ENCODE data around the gene AMBP.

Gene AMBP

GRCh38 chr9:114092336-114092735 is 14.2 kb upstream of the AMBP start:
- no peak overlapping the region for H3K4me3 ChIP-seq (replicated peaks in 1 of 2; ENCODE audit: low read depth in 2 of 2, low read length in 2 of 2)
- no peak for TF ChIP-seq CTCF (IDR thresholded peaks at IDR 0.05; ENCODE audit: low read depth, low read length)
- no peak for DNase-seq (ENCODE audit: low read depth in 2 of 2)

- H3K4me3 ChIP-seq (replicated peaks in 1 of 2; ENCODE audit: low read depth in 2 of 2, low read length in 2 of 2) = no peak overlapping the region
- no peak for DNase-seq (ENCODE audit: low read depth in 2 of 2)
- no peak for TF ChIP-seq CTCF (IDR thresholded peaks at IDR 0.05; ENCODE audit: low read depth, low read length)
Measured at GRCh38 chr9:114091711-114092110, 13.6 kb upstream of the AMBP start.

DNA sequence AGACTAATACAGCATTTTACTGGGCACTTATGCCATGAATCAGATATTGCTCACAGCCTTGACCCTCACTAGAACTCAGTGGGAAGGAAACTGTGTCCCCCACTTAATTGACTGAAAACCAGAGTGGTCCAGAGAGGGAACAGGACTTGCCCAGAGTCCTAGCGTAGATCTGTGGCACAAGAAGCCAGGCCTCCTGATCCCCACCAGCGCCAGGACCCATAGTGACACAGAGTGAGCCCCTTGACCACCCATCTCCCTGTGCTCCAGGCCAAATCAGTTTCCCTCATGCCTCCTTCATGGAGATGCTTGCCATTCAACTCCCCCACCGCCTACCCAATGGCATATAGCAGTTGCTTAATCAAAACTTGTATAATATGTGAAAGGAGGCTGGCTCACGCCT is 12.7 kb upstream of the AMBP start:
- TF ChIP-seq CTCF (IDR thresholded peaks at IDR 0.05; ENCODE audit: low read depth, low read length) = no peak
- DNase-seq (ENCODE audit: low read depth in 2 of 2) = no peak
- no peak overlapping the region for H3K4me3 ChIP-seq (replicated peaks in 1 of 2; ENCODE audit: low read depth in 2 of 2, low read length in 2 of 2)

DNA sequence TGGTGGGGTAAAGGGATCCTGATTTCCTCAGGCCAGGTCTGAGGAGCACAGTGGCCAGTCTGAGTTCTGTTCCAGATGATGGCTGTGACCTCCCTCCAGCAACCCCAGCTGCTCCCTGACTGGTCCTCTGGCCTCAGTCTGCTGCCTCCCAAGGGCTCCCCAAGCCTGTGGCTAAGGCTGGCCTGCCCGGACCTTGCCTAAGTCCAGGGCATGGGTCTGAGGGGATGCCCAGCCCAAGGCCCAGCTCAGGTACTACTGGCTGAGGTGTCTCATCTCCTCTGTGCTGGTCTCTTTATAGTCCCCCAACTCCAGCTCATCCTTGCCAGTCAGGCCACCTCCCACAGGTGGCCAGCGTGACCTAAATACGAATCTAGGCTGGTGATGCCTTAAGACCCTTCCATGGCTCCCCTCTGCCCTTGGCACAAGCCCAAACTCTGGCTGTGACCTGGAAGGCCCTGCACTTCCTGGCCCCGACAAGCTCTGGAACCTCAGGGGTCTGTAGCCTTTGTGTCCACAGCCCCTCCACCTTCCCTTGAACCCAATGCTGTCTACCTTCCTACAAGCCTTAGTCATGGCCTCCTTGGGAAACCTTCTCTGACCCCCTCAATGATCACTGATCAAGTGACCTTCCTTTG is 11.2 kb upstream of the AMBP start:
- no peak for DNase-seq (ENCODE audit: low read depth in 2 of 2)
- no peak overlapping the region for H3K4me3 ChIP-seq (replicated peaks in 1 of 2; ENCODE audit: low read depth in 2 of 2, low read length in 2 of 2)
- TF ChIP-seq CTCF (IDR thresholded peaks at IDR 0.05; ENCODE audit: low read depth, low read length) = no peak

- no peak for TF ChIP-seq CTCF (IDR thresholded peaks at IDR 0.05; ENCODE audit: low read depth, low read length)
- H3K4me3 ChIP-seq (replicated peaks in 1 of 2; ENCODE audit: low read depth in 2 of 2, low read length in 2 of 2) = no peak overlapping the region
- DNase-seq (ENCODE audit: low read depth in 2 of 2) = no peak
Measured at GRCh38 chr9:114088571-114089170, 10.6 kb upstream of the AMBP start.

- DNase-seq (ENCODE audit: low read depth in 2 of 2) = no peak
- no peak overlapping the region for H3K4me3 ChIP-seq (replicated peaks in 1 of 2; ENCODE audit: low read depth in 2 of 2, low read length in 2 of 2)
- TF ChIP-seq CTCF (IDR thresholded peaks at IDR 0.05; ENCODE audit: low read depth, low read length) = no peak
Measured at GRCh38 chr9:114087721-114088120, 9.6 kb upstream of the AMBP start.

- no peak for TF ChIP-seq CTCF (IDR thresholded peaks at IDR 0.05; ENCODE audit: low read depth, low read length)
- DNase-seq (ENCODE audit: low read depth in 2 of 2) = no peak
- no peak overlapping the region for H3K4me3 ChIP-seq (replicated peaks in 1 of 2; ENCODE audit: low read depth in 2 of 2, low read length in 2 of 2)
Measured at GRCh38 chr9:114086607-114087006, 8.5 kb upstream of the AMBP start.

Measured in cardiac fibroblast (primary cell).